SKM-1 (cell line): ENCODE data around the gene SLC15A3.

Experiments
- DNase-seq: peaks from one replicate; lab custom pipeline; 2025; ENCODE audit not compliant: unreplicated experiment; lab: John Stamatoyannopoulos, UW

Gene SLC15A3

GRCh38 chr11:60946601-60947264 is 5.2 kb downstream of the SLC15A3 start:
- DNase-seq: no peak

GRCh38 chr11:60945295-60945667 is 6.7 kb downstream of the SLC15A3 start:
- no peak for DNase-seq

GRCh38 chr11:60944490-60945294 is 7.3 kb downstream of the SLC15A3 start:
- no peak for DNase-seq

GRCh38 chr11:60942970-60943565 is 8.9 kb downstream of the SLC15A3 start:
- DNase-seq: no peak

- DNase-seq: no peak
Observed at GRCh38 chr11:60942219-60942618, 9.8 kb downstream of the SLC15A3 start.

GRCh38 chr11:60941371-60942119 is 10.4 kb downstream of the SLC15A3 start:
- DNase-seq: no peak

- no peak for DNase-seq
Observed at GRCh38 chr11:60939855-60940254, 12.1 kb downstream of the SLC15A3 start.

GRCh38 chr11:60939301-60939700 is 12.7 kb downstream of the SLC15A3 start:
- no peak for DNase-seq

- no peak for DNase-seq
Observed at GRCh38 chr11:60938500-60938899, 13.5 kb downstream of the SLC15A3 start.

- DNase-seq: no peak
Observed at GRCh38 chr11:60937811-60938210, 14.2 kb downstream of the SLC15A3 start.

GRCh38 chr11:60937144-60937527 is 14.8 kb downstream of the SLC15A3 start:
- DNase-seq: no peak

- no peak for DNase-seq
Observed at GRCh38 chr11:60936467-60937143, 15.4 kb downstream of the SLC15A3 start.

- DNase-seq: no peak
Observed at GRCh38 chr11:60935676-60936442, 16.1 kb downstream of the SLC15A3 start.

GRCh38 chr11:60934790-60935605 is 17.0 kb downstream of the SLC15A3 start:
- DNase-seq: no peak

GRCh38 chr11:60934124-60934789 is 17.7 kb downstream of the SLC15A3 start:
- no peak for DNase-seq

- DNase-seq: no peak
Observed at GRCh38 chr11:60933416-60934123, 18.4 kb downstream of the SLC15A3 start.

GRCh38 chr11:60932605-60933356 is 19.2 kb downstream of the SLC15A3 start:
- no peak for DNase-seq
